SK-N-MC (cell line): ENCODE data around the gene HES4.

Experiments
- EZH2 ChIP-seq: fragments of 200-600 bp; sonication (generic); IDR thresholded peaks from one replicate; pipeline ENCODE4 v1.6.1; 2017; ENCODE audit warnings: antibody characterized with exemption
- FOXP2 ChIP-seq: optimal IDR thresholded peaks from 2 replicates; pipeline ENCODE3; 2011; ENCODE audit warnings: mild to moderate bottlenecking, moderate library complexity; ENCODE audit not compliant: insufficient read depth; ENCODE audit errors: extremely low read length, control extremely low read depth
- POLR2AphosphoS5 ChIP-seq: IDR thresholded peaks from 2 replicates; pipeline ENCODE4 v1.6.1; 2012; ENCODE audit warnings: mild to moderate bottlenecking, low read depth, low read length, borderline replicate concordance

DNA sequence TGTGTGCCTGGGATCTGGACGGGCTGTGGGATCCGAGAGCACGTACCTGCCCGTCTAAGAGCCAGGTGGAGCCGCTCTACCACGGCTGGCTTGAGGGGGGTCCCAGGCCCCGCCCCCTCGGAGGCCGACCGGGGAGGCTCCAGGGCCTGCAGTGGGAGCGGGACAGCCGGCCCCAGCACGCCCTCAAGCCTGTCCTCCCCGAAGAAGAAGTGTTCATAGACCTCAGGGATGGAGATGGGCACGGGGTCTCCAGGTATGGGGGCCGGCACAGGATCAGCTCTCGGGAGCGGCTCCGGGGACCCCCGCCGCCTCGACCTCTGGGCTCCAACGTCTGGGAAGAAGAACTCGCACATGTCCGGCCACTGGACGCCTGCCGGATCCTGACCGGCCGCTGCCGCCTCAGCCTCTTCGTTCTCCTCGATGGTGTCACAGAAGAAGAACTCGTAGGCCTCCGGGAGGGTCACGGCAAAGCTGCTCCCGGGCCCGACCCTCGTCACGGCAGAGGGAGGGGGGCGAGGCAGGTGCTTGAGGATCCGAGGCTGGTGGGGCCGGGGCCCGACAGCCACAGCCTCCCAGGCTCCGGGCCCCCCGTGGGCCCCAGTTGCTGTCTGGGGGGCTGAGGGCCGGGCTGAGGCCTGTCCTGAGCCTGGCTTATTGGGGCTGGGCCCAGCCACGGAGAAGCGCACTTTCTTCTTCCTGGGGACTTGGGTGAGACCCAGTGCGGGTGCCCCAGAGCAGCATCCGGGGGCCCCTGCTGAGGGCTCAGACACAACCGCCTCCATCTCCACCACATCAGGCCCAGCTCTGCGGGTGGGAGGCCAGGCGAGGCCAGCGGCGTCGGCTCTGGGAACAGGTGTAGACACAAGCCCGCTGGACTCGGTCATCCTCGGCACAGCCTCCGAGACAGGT lies 20.8 kb downstream of the HES4 start:
- TF ChIP-seq POLR2AphosphoS5 (no peak), EZH2 (no peak), FOXP2 (no peak)
